Pulmonary artery endothelial cell (primary cell): ENCODE results near the gene ZNF775. TPM values are rescaled to one million over a fixed set of nuclear protein-coding genes. Genes with fewer than 3 reads are reported as not detected.

ENCODE experiments used
- DNase-seq: peaks from one replicate; pipeline ENCODE4 v3.0.0-alpha.2; 2011; ENCODE audit warnings: low read depth, low spot score
- total RNA-seq: library from RNA; depleted of rRNA; stranded (reverse); fragments of >200 nt; gene quantifications from 2 replicates; pipeline ENCODE4 v1.2.3, GENCODE V29; 2014

ZNF775 gene
- total RNA-seq: 9.2 and 9.7 TPM in 2 replicates

DNA sequence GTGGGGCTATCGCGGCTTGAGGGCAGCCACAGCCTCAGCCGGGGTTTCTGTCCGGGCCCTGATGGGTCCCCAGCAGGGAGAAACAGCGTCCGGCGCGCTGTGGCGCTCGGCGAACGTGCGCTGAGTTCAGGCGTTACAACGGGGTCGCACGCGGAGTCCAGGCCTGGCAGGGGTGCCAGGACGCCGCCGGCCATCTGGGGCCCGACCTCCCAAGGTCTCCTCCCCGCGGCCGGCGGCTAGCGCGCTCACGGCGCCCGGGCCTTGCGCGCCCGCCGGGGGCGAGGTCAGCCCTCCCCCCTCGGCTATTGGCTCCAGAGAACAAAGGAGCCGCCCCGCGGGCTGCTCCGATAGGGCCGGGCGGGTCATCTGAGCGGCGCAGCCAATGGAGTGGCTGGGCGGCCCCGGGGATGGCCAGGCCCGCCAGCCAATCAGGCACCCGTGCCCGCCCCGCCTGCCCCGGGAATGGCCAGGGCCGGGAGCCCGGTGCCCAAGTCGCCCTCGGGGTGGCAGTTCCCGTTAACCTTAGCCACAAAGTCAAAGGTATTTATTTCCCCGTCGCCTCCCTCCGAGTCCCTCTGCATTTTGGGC is at the start of gene ZNF775:
Gene ZNF775 (plus strand): TSS at position 478 of the 588 bp plus-strand sequence. CDS start 9,141 bp downstream, outside the sequence.
- peak; percentile 74 for DNase-seq

DNA sequence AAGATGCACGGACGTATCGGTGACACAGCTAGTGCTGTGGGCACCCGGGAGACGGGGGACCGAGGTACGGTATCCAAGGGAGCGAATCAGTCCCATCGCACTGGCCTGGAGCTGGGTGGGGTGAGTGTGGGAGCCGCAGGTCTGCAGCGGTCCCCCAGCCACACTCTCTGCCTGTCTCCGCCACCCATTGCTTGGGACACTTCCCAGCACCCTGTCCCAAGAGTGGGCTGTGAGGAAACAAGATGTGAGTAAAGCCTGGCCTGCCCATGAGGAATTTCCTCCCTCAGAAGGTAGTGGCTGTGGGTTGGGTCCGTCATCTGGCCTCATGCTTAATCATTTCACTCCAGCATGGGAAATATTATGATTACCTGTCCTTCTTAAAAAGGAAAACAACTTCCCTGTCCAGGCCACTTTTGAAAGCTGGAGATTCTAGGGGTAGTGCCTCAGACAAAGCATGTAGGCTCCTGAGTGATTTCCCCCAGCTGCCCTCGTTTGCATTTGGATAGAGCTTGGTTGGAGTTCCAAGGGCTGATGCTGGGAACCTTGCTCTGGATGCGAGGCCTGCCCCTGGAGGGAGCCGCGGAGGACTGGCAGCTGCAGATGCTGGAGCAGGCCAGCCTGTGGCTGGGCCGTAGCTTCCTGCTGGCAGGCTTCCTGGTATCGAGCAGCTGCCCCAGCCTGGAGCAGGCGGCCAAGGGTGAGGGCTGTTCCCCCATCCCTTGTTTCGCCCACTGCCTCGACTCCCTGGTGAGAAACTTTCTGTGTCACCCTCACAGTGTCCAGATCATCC is 49.6 kb upstream of the ZNF775 start:
- no peak for DNase-seq

DNA sequence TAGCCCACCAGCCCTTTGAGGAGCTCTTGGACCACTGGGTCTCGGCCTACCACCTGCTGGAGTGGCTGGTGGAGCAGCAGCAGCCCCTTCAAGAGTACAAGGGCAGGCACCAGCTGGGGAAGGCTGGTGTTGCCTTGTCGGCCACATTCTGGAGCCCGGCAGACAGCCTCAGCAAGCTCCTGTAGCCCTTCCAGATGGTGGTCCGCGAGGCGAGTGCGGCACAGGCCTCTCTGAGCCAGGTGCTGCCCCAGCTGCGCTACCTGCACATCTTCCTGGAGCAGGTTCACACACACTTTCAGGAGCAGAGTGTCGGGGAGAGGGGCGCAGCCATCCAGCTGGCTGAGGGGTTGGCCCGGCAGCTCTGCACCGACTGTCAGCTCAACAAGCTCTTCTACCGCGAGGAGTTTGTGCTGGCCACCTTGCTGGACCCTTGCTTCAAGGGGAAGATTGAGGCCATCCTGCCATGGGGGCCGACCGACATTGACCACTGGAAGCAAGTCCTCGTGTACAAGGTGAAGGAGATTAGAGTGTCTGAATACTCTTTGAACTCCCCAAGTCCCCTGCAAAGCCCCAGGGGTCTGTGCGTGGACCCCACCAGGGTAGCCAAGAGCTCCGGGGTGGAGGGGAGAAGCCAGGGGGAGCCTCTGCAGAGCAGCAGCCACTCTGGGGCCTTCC is 48.8 kb upstream of the ZNF775 start:
- no peak for DNase-seq

DNA sequence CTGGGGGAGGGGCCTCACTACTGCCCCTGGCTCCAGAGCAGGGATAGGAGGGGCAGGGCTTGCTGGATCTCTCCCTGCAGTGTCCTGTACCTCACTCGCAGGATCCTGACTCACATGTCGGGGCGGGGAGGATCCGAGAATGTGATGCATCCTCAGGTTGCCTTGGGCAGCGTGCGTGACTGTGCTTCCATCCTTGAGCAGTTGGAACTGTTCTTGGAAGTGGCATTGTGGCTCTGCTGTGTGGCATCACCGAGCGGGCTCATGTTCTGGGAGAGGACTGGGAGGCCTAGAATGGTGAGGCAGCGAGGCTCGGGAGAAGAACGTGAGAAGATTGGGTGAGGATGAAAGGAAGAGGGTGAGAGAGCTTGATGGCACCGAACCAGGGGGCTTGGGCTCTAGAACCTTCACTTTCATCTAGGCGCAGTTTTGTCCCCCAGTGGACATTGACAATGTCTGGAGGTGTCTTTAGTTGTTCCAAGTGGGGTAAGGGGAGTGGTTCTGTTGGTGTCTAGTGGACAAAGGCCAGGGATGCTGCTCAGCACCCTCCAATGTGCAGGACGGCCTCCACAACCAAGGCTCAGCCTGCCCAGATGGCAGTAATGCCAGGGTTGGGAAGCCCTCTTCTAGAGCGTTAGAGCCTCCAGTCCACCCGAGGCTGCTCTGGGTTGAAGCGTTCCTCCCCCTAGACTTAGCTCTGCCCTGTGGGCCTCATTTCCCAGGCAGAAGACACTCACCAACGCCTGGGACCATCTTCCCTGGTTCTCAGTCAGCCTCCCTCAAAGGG is 46.1 kb upstream of the ZNF775 start:
- no peak for DNase-seq

DNA sequence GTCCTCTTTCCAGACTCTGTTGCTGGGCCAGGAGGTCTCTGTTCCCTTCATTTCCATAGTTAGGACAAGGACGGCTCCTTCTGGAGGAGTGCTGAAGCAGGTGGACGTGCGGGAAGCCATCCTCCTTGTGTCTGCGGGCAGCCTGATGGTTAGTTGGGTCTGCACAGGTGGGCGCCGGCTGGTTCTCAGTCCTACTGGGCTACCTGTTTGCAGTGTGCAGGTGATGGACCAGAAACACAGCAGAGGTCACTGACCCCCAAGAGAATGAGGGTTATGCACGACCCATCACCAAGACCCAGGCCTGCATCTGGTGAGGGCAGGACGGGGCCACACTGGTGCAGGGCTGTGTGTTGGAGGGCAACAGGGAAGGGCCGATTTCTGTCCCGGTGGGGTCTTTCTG is 45.5 kb upstream of the ZNF775 start:
- no peak for DNase-seq

DNA sequence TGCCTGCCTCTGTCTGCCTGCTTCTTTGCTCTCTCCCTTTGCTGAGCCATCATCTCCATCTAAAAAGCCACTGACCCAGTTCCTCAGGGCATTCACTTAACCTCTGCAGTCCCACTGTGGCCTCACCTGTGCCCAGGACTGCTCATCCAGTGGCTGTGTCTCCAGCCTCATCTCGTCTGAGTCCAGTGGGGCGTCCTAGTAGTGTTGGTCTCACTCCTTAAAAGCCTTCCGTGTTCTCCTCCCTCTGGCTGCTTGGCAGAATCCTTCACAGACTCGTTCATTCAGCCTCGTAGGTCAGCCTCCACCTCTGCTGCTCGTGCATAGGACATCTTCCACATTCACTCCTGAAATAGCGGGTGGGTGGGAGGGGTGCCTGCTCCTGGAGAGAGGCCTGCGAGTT is 45.0 kb upstream of the ZNF775 start:
- no peak for DNase-seq

DNA sequence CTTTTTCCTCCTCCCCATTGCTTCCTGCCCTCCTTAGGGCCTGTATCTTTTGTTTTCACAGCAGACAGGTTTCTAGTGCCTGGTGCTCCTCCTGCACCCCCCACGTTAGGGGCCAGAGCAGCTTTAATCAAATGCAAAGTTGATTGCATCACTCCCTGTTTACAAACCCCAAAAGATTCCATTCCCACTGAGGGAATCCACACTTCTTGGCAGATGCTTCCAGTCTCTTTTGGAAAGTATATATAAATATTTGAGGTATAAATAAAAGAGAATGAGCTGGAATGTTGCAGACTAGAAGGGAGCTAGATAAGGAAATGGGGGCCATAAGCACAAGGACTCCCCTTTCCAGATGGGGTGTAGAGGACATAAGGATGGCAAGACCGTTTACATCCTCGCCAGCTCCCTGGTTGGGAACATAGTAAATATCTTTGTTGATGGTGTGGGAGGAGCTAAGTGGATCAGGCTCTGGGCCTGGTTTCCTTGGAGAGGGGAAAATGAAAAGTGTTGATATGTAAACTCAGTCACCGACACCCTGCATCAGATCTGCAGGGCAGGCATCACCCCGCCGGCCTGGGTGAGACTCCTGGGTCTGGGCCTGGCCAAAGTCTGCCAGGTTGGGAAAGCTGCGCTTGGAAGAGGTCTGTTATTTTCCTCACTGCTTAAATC is 43.9 kb upstream of the ZNF775 start:
- no peak for DNase-seq

DNA sequence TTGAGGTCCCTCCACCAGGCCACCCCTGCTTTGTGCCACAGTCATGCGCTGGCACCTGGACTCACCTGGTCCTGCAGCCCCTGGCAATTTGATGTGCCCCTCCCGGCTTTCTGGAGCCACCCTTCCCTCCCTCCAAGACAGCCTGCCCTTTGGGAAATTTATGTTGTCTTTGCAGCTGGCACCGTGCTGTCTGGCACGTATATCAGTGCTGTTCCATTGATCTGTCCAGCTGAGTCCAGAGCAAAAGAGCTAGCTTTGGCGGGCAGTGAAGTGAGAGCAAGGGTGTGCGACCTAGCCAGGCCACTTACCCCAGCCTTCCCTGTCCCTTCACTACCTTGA is 43.4 kb upstream of the ZNF775 start:
- no peak for DNase-seq

DNA sequence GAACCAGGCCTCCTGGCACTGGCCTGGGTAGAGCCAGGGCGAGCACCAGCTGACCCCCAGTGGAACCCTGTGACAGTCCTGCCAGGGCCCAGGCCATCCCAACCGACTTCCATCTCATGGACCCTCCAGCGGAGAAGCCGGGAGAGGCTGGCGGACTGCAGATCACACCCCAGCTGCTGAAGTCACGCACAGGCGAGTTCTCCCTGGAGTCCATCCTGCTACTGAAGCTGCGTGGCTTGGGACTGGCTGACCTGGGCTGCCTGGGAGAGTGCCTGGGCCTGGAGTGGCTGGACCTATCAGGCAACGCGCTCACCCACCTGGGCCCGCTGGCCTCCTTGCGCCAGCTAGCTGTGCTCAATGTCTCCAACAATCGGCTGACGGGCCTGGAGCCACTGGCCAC is 42.4 kb upstream of the ZNF775 start:
- DNase-seq: no peak

DNA sequence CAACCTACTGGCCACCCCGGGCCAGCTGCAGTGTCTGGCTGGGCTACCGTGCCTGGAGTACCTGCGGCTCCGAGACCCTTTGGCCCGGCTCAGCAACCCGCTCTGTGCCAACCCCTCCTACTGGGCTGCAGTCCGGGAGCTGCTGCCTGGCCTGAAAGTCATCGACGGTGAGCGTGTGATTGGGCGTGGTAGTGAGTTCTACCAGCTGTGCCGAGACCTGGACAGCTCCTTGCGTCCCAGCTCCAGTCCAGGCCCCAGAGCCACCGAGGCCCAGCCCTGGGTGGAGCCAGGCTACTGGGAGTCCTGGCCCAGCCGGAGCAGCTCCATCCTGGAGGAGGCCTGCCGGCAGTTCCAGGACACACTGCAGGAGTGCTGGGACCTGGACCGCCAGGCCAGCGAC is 42.0 kb upstream of the ZNF775 start:
- DNase-seq: no peak

DNA sequence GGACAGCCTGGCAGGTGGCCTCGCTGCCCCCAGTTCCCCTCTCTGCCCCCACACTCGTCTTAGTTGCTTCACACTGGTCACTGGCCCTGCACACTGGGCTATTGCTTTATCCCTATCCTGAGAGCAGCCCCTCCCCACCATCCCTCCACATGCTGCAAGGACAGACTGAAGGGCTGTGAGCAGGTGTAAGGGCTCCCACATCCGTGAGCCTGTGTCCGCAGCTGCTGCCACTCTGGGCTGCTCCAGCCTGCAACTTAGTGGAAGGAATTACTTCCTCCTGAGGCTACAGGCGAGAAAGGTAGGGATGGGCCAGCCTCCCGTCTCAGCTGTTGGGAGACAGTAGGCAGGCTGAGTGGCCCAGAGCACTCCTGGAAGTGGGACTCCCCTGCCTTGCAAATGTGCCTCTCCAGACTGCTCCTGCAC is 41.5 kb upstream of the ZNF775 start:
- no peak for DNase-seq

DNA sequence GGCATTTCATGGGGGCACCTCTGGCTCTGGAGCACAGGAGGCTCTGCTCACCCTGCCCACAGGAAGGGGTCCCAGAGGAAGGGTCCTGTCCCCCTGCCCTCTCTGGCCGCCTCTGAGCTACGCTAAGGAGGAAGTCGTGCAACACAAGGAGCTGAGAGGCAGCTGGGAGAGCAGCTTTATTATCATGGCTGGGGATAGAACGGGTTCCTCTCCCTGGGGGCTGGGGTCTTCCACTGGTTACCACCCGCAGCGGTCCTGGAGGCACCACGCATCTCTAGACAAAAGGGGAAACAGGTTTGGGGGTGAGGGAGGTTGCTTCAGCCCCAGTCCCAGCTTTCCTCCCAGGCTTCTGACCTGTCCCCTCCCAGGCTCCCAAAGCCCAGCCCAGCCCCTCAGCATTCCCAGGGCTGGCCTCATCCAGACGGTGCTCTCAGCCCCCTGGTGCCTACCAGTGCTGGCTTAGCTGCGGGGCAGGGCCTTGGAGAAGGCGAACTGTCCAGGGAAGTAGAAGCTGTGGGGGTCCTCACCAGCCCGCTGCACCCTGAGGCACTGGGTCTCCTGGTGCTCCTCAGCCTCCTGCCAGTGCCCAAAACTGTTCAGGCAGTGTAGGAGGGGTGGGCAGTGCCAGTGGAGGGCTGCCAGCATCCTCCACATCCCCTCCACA is 40.8 kb upstream of the ZNF775 start:
- DNase-seq: no peak

DNA sequence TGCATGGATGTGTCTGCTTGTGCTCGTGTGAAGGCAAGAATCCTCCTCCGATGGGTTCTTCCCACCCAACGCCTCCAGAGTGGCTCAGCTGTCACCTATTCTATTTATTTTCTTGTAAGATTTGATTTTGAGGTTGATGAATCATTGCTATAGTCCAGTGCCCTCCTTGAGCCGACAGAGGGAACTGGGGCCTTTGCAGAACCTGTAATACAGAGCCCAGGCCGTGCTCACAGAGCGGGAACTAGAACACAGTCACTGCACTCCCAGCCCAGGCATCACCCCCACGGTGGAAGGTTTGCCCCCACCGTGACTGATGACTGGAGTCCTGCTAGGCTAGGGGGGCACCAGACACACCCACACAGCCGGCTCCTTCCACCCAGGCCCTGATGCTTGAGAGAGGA is 39.7 kb upstream of the ZNF775 start:
- DNase-seq: no peak

DNA sequence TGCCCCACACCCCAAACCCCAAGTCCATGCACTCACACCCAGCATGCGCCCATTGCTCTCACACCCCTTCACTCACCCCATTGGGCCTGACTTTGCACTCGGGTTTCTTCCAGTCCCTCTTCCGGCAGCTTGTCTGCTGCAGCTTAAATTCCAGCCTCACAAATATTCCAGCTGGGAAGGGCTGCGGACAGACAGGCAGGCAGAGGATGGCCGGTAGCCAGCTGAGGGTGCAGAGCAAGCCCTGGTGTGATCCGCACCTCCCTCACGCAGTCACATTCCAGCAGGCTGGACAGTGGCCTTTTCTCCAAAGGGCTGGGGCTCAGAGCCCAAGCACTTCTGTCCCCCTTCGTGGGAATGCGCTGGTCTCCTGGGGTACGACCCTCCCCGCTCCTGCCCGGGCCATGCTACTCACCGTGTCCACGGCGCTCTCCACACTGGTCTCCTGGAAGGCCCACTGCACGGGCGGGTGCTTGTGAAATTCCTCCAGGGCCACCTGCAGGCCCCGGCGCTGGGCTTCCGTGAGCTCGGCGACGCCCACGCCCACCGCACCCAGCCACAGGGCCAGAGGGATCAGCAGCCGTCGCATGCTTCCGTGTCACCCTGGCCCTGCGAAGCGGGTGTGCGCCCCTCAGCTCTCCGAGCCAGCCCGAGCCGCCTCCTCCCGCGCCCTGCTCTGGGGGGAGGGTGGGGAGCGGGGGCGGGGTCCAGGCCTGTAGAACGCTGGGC is 38.9 kb upstream of the ZNF775 start:
- no peak for DNase-seq

DNA sequence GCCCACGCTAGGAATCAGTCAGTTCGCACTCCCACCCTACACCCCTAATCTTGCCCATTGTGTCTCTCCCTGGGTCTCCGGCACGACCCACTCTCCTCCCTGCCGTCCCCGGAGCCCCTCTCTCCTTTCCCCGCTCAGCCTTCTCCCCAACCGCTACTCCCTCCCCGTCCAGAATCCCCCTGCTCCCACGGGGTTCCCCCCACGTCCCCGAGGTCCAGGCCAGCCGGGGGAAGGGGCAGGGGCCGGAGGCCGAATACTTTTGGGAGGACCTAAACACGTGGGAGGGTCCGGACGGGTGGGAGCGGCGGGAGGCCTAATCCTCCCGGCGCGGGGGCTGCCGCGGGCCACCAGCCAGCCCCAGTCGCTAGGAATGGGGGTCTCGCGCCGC is 38.3 kb upstream of the ZNF775 start:
- no peak for DNase-seq

DNA sequence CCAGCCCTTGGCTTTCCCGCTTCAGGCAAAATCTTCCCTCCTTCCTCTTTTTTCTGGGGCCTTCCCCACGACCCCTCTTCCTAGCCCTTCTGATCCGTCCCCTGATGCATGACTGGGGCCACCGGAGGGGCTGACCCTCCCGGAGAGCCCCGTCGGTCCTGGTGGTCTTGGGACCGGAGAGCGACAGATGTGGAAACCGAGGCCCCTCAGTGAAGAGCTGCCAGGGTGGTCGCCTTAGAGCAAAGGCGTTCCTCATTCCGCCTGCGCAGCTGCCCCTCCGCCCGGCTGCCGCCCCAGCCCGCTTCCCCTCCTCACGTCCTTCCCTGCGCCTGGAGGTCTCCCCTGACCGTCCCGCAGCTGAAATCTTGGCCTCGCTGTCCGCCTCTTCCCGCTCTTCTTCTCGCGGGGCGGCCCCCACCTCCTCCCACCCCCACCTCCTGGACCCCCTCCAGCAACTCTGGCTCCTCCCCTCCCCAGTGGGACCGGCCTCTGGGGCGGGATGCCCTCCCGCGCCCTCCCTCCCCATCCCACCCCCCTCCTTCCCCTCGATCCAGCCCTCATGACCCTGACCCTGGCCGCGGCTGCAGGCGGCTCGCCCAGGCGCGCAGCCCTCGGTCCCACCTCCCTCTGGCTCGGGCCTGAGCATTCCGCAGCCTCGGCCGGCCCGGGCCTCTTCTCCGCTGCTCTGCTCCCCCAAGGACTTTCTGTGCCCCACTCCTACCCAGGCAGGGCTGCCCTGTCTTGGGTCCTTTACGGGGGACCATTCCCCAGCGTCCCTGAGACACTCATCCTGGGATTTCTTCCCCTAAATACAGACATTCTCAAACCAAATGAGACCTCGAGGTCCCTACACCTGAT is 37.6 kb upstream of the ZNF775 start, which contains the start of gene RARRES2:
Gene RARRES2 (minus strand): TSS at position 367 of the 858 bp plus-strand sequence. CDS start 1,020 bp downstream, outside the sequence.
- no peak for DNase-seq

DNA sequence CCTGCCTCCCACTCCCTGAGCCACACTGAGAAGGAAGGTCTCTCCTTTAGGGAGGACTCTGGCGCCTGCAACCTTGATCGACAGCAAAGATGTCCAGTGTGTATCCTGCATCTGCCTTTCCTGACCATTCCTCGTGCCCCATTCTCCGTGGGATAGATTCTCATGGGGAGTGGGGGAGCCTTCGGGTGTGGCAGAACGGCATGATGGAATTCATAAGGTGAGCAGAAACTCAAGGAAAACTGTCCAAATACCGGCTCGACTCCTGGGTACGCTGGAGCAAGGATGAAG is 37.1 kb upstream of the ZNF775 start:
- no peak for DNase-seq

DNA sequence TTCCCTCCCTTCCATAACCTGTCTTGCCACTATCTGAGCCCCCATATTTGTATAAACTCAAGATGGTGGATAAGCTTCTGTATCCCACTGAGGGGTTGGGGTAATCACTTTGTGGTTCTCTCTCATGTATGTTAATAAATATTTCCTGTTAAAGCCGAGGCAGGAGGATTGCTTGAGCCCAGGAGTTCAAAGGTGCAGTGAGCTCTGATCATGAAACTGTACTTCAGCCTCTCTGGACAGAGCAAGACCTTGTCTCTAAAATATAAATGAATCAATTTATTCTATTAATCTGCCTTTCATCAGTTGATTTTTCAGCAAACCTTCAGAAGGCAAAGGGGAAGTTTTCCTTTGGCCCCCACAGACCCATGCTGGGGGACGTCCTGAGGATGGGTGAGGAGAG is 35.9 kb upstream of the ZNF775 start:
- no peak for DNase-seq

DNA sequence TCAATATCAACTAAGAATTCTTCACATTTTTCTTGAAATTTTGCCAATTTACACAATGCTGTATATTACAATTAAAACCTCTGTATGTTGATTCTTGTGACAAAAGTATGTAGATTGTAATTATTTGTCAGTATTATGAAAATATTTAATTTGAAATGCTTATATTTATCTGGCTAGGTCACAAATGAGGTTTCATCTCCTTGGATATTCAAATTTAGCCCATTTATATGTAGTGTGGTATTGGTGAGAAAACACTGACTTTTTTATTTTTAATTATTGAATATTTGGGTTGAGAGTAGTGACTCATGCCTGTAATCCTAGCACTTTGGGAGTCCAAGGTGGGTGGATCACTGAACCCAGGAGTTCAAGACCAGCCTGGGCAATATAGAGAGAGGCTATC is 34.8 kb upstream of the ZNF775 start:
- DNase-seq: no peak
